Neural cell (in vitro differentiated cells): ENCODE results near the gene PRELID3B. TPM values are rescaled to one million over a fixed set of nuclear protein-coding genes. Genes with fewer than 3 reads are reported as not detected.

Source experiments
- H2AFZ ChIP-seq: fragments of 200-600, 300-800 bp; sonication (generic), shearing (Covaris generic); 2 replicates; pipeline ENCODE4 v1.6.0; 2014; ENCODE audit warnings: low read depth, mild to moderate bottlenecking, antibody characterized with exemption, low read length, moderate library complexity
- H3F3A ChIP-seq: fragments of 200-600 bp; shearing (Covaris generic); 2 replicates; pipeline ENCODE4 v1.6.1; 2016; ENCODE audit warnings: mild to moderate bottlenecking, moderate library complexity, mixed read lengths, antibody characterized with exemption, low read length; ENCODE audit not compliant: insufficient read depth, poor library complexity, severe bottlenecking
- H3K27ac ChIP-seq: fragments of 200-600, 300-800 bp; sonication (generic), shearing (Covaris generic); 2 replicates; pipeline ENCODE4 v1.5.1; 2014; ENCODE audit warnings: mild to moderate bottlenecking, low read length, moderate library complexity
- H3K27me3 ChIP-seq: fragments of 300-800, 200-600 bp; sonication (generic), shearing (Covaris generic); 2 replicates; pipeline ENCODE4 v1.6.0; 2014; ENCODE audit warnings: mild to moderate bottlenecking, low read depth, low read length, moderate library complexity; ENCODE audit not compliant: insufficient read depth
- H3K36me3 ChIP-seq: fragments of 300-800, 200-600 bp; sonication (generic), shearing (Covaris generic); 2 replicates; pipeline ENCODE4 v1.5.1; 2014; ENCODE audit warnings: mild to moderate bottlenecking, antibody characterized with exemption, low read length, moderate library complexity; ENCODE audit not compliant: insufficient read depth
- H3K4me2 ChIP-seq: fragments of 300-800, 200-600 bp; sonication (generic), shearing (Covaris generic); 2 replicates; pipeline ENCODE4 v1.6.0; 2014; ENCODE audit warnings: mild to moderate bottlenecking, low read length
- H3K4me3 ChIP-seq: fragments of 300-800, 200-600 bp; sonication (generic), shearing (Covaris generic); 2 replicates; pipeline ENCODE4 v1.5.1; 2014; ENCODE audit warnings: mild to moderate bottlenecking, low read length, moderate library complexity
- H3K79me2 ChIP-seq: fragments of 200-600 bp; shearing (Covaris generic); replicated peaks from 2 replicates; pipeline ENCODE4 v1.6.0; 2014; ENCODE audit warnings: mild to moderate bottlenecking, low read length, moderate library complexity; ENCODE audit not compliant: insufficient read depth
- H3K9ac ChIP-seq: fragments of 300-800, 200-600 bp; sonication (generic), shearing (Covaris generic); 2 replicates; pipeline ENCODE4 v1.6.1; 2016; ENCODE audit warnings: mild to moderate bottlenecking, low read length, mixed read lengths
- H3K9me2 ChIP-seq: fragments of 200-600 bp; shearing (Covaris generic); 2 replicates; pipeline ENCODE4 v1.6.1; 2016; ENCODE audit warnings: mild to moderate bottlenecking, low read length, mixed read lengths; ENCODE audit not compliant: insufficient read depth
- H3K9me3 ChIP-seq: fragments of 200-600, 300-800 bp; sonication (generic), shearing (Covaris generic); 2 replicates; pipeline ENCODE4 v1.6.1; 2016; ENCODE audit warnings: mild to moderate bottlenecking, mixed run types, low read length, moderate library complexity, mixed read lengths
- H4K20me1 ChIP-seq: fragments of 200-600 bp; shearing (Covaris generic); 2 replicates; pipeline ENCODE4 v1.6.1; 2016; ENCODE audit warnings: mild to moderate bottlenecking, mixed run types; ENCODE audit not compliant: insufficient read depth
- EP300 ChIP-seq: fragments of 450-650 bp; conservative IDR thresholded peaks from 2 replicates; pipeline ENCODE4 v1.6.1; 2014; ENCODE audit warnings: antibody characterized with exemption, mild to moderate bottlenecking, moderate library complexity; ENCODE audit not compliant: poor library complexity, severe bottlenecking
- EZH2 ChIP-seq: fragments of 200-600, 300-800 bp; shearing (Covaris generic), sonication (generic); IDR thresholded peaks from 2 replicates; pipeline ENCODE4 v1.6.1; 2014; ENCODE audit warnings: antibody characterized with exemption, low read length, borderline replicate concordance, mild to moderate bottlenecking; ENCODE audit not compliant: insufficient read depth, poor library complexity, severe bottlenecking
- MXI1 ChIP-seq: fragments of 450-650 bp; conservative IDR thresholded peaks from 2 replicates; pipeline ENCODE4 v1.6.1; 2014; ENCODE audit warnings: antibody characterized with exemption, mild to moderate bottlenecking; ENCODE audit not compliant: poor library complexity, severe bottlenecking
- POLR2AphosphoS5 ChIP-seq: IDR thresholded peaks from 2 replicates; pipeline ENCODE4 v1.6.1; 2012
- RAD21 ChIP-seq: fragments of 450-650 bp; conservative IDR thresholded peaks from 2 replicates; pipeline ENCODE4 v1.6.1; 2014; ENCODE audit warnings: antibody characterized with exemption, mild to moderate bottlenecking, moderate library complexity
- SMC3 ChIP-seq: fragments of 450-650 bp; conservative IDR thresholded peaks from 2 replicates; pipeline ENCODE4 v1.6.1; 2014; ENCODE audit warnings: antibody characterized with exemption, mild to moderate bottlenecking, moderate library complexity; ENCODE audit not compliant: poor library complexity
- TAF1 ChIP-seq: IDR thresholded peaks from 2 replicates; pipeline ENCODE4 v1.6.1; 2012; ENCODE audit warnings: low read depth
- polyA plus RNA-seq: library from polyadenylated mRNA; depleted of rRNA; stranded (reverse); fragments of >200 nt; gene quantifications from 2 replicates; pipeline ENCODE4 v1.2.3, GENCODE V29; 2014
- TF ChIP-seq, protein P1 (sequence below): fragments of 450-650 bp; IDR thresholded peaks from 2 replicates; pipeline ENCODE4 v1.5.1; 2014; ENCODE audit warnings: antibody characterized with exemption, mild to moderate bottlenecking, moderate library complexity; ENCODE audit not compliant: poor library complexity, severe bottlenecking
- TF ChIP-seq, protein P2 (sequence below): IDR thresholded peaks from 2 replicates; pipeline ENCODE4 v1.6.1; 2012; ENCODE audit warnings: borderline replicate concordance

PRELID3B gene
- polyA plus RNA-seq, 1 donor from 2014 or later: 50.5 TPM

DNA sequence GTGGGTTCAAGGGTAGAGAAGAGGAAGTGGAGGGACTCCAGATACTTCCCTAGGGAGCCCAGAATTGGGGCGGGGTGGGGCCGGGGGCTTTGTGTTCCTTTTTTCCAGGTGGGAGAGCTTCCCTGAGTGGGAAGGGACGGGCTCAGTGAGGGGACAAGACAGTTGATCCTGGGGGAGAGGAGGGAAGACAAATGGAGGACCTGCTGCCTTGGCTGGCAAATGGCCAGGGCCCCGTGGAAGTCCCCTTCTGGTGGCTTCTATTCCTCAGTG lies 38.2 kb downstream of the PRELID3B start:
- Histone ChIP-seq H3F3A (no peaks in the 10 kb centered on the region), H3K36me3 (no peaks in the 10 kb centered on the region), H3K9me3 (no peaks in the 10 kb centered on the region), H2AFZ (no peak overlapping the region), H4K20me1 (no peaks in the 10 kb centered on the region), H3K9me2 (no peaks in the 10 kb centered on the region), H3K4me2 (no peak overlapping the region), H3K9ac (no peak overlapping the region), H3K4me3 (no peak overlapping the region), H3K27ac (no peak overlapping the region), H3K79me2 (no peaks in the 10 kb centered on the region), H3K27me3 (peaks cover 10% of the 10 kb centered on the region)
- TF ChIP-seq, protein P1, sequence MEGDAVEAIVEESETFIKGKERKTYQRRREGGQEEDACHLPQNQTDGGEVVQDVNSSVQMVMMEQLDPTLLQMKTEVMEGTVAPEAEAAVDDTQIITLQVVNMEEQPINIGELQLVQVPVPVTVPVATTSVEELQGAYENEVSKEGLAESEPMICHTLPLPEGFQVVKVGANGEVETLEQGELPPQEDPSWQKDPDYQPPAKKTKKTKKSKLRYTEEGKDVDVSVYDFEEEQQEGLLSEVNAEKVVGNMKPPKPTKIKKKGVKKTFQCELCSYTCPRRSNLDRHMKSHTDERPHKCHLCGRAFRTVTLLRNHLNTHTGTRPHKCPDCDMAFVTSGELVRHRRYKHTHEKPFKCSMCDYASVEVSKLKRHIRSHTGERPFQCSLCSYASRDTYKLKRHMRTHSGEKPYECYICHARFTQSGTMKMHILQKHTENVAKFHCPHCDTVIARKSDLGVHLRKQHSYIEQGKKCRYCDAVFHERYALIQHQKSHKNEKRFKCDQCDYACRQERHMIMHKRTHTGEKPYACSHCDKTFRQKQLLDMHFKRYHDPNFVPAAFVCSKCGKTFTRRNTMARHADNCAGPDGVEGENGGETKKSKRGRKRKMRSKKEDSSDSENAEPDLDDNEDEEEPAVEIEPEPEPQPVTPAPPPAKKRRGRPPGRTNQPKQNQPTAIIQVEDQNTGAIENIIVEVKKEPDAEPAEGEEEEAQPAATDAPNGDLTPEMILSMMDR: no peak
- no peak for TF ChIP-seq RAD21
- TF ChIP-seq TAF1: no peak
- no peak for TF ChIP-seq EZH2
- no peak for TF ChIP-seq SMC3
- TF ChIP-seq POLR2AphosphoS5: no peak
- TF ChIP-seq EP300: no peak
- TF ChIP-seq, protein P2, sequence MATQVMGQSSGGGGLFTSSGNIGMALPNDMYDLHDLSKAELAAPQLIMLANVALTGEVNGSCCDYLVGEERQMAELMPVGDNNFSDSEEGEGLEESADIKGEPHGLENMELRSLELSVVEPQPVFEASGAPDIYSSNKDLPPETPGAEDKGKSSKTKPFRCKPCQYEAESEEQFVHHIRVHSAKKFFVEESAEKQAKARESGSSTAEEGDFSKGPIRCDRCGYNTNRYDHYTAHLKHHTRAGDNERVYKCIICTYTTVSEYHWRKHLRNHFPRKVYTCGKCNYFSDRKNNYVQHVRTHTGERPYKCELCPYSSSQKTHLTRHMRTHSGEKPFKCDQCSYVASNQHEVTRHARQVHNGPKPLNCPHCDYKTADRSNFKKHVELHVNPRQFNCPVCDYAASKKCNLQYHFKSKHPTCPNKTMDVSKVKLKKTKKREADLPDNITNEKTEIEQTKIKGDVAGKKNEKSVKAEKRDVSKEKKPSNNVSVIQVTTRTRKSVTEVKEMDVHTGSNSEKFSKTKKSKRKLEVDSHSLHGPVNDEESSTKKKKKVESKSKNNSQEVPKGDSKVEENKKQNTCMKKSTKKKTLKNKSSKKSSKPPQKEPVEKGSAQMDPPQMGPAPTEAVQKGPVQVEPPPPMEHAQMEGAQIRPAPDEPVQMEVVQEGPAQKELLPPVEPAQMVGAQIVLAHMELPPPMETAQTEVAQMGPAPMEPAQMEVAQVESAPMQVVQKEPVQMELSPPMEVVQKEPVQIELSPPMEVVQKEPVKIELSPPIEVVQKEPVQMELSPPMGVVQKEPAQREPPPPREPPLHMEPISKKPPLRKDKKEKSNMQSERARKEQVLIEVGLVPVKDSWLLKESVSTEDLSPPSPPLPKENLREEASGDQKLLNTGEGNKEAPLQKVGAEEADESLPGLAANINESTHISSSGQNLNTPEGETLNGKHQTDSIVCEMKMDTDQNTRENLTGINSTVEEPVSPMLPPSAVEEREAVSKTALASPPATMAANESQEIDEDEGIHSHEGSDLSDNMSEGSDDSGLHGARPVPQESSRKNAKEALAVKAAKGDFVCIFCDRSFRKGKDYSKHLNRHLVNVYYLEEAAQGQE: no peak
- TF ChIP-seq MXI1: no peak

- Histone ChIP-seq H2AFZ (no peak overlapping the region), H3K4me2 (no peak overlapping the region), H3K79me2 (no peaks in the 10 kb centered on the region), H3K9me2 (no peaks in the 10 kb centered on the region), H3K4me3 (no peak overlapping the region), H3K27ac (no peak overlapping the region), H3K9me3 (no peaks in the 10 kb centered on the region), H3K27me3 (peaks cover 10% of the 10 kb centered on the region), H3K36me3 (no peaks in the 10 kb centered on the region), H3F3A (no peaks in the 10 kb centered on the region), H4K20me1 (no peaks in the 10 kb centered on the region), H3K9ac (no peak overlapping the region)
- no peak for TF ChIP-seq RAD21
- no peak for TF ChIP-seq EZH2
- no peak for TF ChIP-seq EP300
- TF ChIP-seq SMC3: no peak
- TF ChIP-seq, protein P2: no peak
- no peak for TF ChIP-seq MXI1
- no peak for TF ChIP-seq POLR2AphosphoS5
- TF ChIP-seq TAF1: no peak
- TF ChIP-seq, protein P1: no peak
These were observed 38.6 kb downstream of the PRELID3B start for GRCh38 chr20:59003836-59004492.
